Keratinocyte (primary cell): Measurements from ENCODE around the gene RGS9. TPM values are rescaled to one million over a fixed set of nuclear protein-coding genes. Genes with fewer than 3 reads are reported as not detected.

Source experiments
- DNase-seq: peaks from one replicate; pipeline ENCODE4 v3.0.0-alpha.2; 2011; ENCODE audit warnings: low read depth, missing footprints, low spot score
- FAIRE-seq: peaks from 2 replicates; lab custom pipeline; 2011; peaks lifted over from hg19 to GRCh38; lab: Jason Lieb, UNC
- H2AFZ ChIP-seq: 2 replicates; pipeline ENCODE4 v1.6.0; 2012; ENCODE audit warnings: low read length, control low read depth, inconsistent platforms; ENCODE audit not compliant: control insufficient read depth
- H3K27ac ChIP-seq: 2 replicates; pipeline ENCODE4 v1.5.1; 2011; ENCODE audit warnings: low read length; ENCODE audit not compliant: control insufficient read depth, insufficient read depth
- H3K27me3 ChIP-seq: 3 replicates; pipeline ENCODE4 v1.6.0; 2011; ENCODE audit warnings: low read length; ENCODE audit not compliant: control insufficient read depth, insufficient read depth; ENCODE audit errors: extremely low read depth
- H3K36me3 ChIP-seq, 2 experiments: 2 replicates in 1 of 2; 3 replicates in 1 of 2; pipeline ENCODE4 v1.5.1; 2011; ENCODE audit warnings: low read length in 2 of 2, mild to moderate bottlenecking in 1 of 2; ENCODE audit not compliant: control insufficient read depth in 2 of 2, insufficient read depth in 2 of 2; ENCODE audit errors: extremely low read depth in 1 of 2
- H3K4me1 ChIP-seq: 3 replicates; pipeline ENCODE4 v1.5.1; 2011; ENCODE audit warnings: low read length; ENCODE audit not compliant: control insufficient read depth, insufficient read depth; ENCODE audit errors: extremely low read depth
- H3K4me2 ChIP-seq: 3 replicates; pipeline ENCODE4 v1.6.0; 2011; ENCODE audit warnings: low read depth, low read length; ENCODE audit not compliant: control insufficient read depth, insufficient read depth; ENCODE audit errors: extremely low read depth
- H3K4me3 ChIP-seq, 3 experiments: fragments of 200-600 bp in 1 of 3; sonication (generic) in 1 of 3; 2 replicates in 2 of 3; 3 replicates in 1 of 3; pipeline ENCODE4 v1.5.1; 2011 to 2016; ENCODE audit warnings: low read length in 3 of 3, mild to moderate bottlenecking in 3 of 3, control low read depth in 2 of 3, inconsistent platforms in 1 of 3, low read depth in 1 of 3, mixed read lengths in 1 of 3, mixed run types in 1 of 3, moderate library complexity in 1 of 3; ENCODE audit not compliant: control insufficient read depth in 2 of 3, insufficient read depth in 2 of 3; ENCODE audit errors: extremely low read depth in 1 of 3
- H3K79me2 ChIP-seq: 2 replicates; pipeline ENCODE4 v1.6.0; 2012; ENCODE audit warnings: low read length; ENCODE audit not compliant: control insufficient read depth, insufficient read depth
- H3K9ac ChIP-seq: 3 replicates; pipeline ENCODE4 v1.6.0; 2011; ENCODE audit warnings: low read length; ENCODE audit not compliant: control insufficient read depth, insufficient read depth; ENCODE audit errors: extremely low read depth
- H3K9me1 ChIP-seq: 3 replicates; pipeline ENCODE4 v1.6.0; 2011; ENCODE audit warnings: low read length; ENCODE audit not compliant: control insufficient read depth, insufficient read depth; ENCODE audit errors: extremely low read depth
- H3K9me3 ChIP-seq: 2 replicates; pipeline ENCODE4 v1.5.1; 2012; ENCODE audit warnings: low read depth, low read length; ENCODE audit not compliant: control insufficient read depth
- H4K20me1 ChIP-seq: 3 replicates; pipeline ENCODE4 v1.6.0; 2011; ENCODE audit warnings: low read length; ENCODE audit not compliant: control insufficient read depth, insufficient read depth; ENCODE audit errors: extremely low read depth
- EZH2 ChIP-seq: IDR thresholded peaks from one replicate; pipeline ENCODE4 v1.6.1; 2012; ENCODE audit warnings: inconsistent platforms, mild to moderate bottlenecking, low read length, moderate library complexity
- dilution Hi-C: fragments of 300-500 bp; cut with MboI; formaldehyde crosslinking; loops from one replicate; pipeline ENCODE4 v1.7.0; 2020; ENCODE audit warnings: low sequenced_read_pairs; ENCODE audit not compliant: extremely low pct_ligation_motif_present
- polyA plus RNA-seq, 5 experiments: library from polyadenylated mRNA; depleted of rRNA in 3 of 5; stranded (reverse) in 3 of 5; stranded (forward) in 1 of 5; unstranded in 1 of 5; fragments of >200 nt; gene quantifications; 1 replicate in 1 of 5; 2 replicates in 3 of 5; 3 replicates in 1 of 5; pipeline versions ENCODE4 v1.2.1 to v1.2.3, GENCODE V29; 2011 to 2012; ENCODE audit warnings: missing spikeins in 2 of 5, low read depth in 1 of 5, low replicate concordance in 1 of 5
- TF ChIP-seq, protein P1 (sequence below), 3 experiments: IDR thresholded peaks in 1 of 3; conservative IDR thresholded peaks in 1 of 3; optimal IDR thresholded peaks in 1 of 3; 2 replicates in 2 of 3; 3 replicates in 1 of 3; pipeline versions ENCODE3 to v1.5.1; 2011; ENCODE audit warnings: low read length in 3 of 3, mild to moderate bottlenecking in 3 of 3, moderate library complexity in 2 of 3, control low read depth in 1 of 3, inconsistent platforms in 1 of 3; ENCODE audit not compliant: insufficient read depth in 2 of 3; ENCODE audit errors: extremely low read depth in 1 of 3

The RGS9 gene
- polyA plus RNA-seq, 1 donor (not counting 4 experiments of a cell fraction or from before 2014, with no cell fraction given) = 4.8 TPM

DNA sequence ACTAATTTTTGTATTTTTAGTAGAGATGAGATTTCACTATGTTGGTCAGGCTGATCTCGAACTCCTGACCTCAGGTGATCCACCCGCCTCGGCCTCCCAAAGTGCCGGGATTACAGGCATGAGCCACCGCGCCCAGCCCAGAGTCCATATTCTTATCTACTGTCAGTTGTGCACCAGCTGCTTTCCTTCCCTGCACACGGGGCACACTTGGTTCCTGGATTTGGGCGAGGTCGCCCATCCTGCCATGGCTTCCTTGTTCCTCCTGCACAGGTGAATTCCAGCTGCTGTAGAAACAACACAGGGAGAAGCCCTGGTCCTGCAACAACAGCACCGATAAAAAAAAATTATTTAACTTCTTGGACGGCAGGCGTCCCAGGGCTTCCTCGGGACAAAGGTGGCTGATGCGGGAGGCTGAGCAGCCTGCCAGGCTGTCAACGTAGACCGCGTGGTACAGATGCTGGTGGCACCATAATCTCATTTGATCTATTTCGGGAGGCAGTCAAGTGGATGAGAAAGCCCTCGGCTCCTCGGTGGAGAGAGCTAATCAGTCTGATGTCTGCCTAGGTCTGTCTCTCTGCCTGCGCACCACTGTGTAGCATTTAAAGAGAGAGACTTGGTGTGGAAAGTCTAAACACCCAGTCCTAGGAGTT is 19.1 kb downstream of the RGS9 start:
- dilution Hi-C loops = no loop called here
- no peak for DNase-seq
- Histone ChIP-seq H3K4me2 (no peak overlapping the region), H3K9me1 (no peaks in the 10 kb centered on the region), H4K20me1 (no peaks in the 10 kb centered on the region), H3K36me3 (no peaks in the 10 kb centered on the region), H3K9me3 (no peaks in the 10 kb centered on the region), H3K79me2 (no peaks in the 10 kb centered on the region), H3K4me1 (no peaks in the 10 kb centered on the region), H3K9ac (no peak overlapping the region), H3K27ac (no peak overlapping the region), H2AFZ (no peak overlapping the region), H3K27me3 (peaks cover 2% of the 10 kb centered on the region), H3K4me3 (no peak overlapping the region)
- no peak for TF ChIP-seq EZH2
- TF ChIP-seq, protein P1, sequence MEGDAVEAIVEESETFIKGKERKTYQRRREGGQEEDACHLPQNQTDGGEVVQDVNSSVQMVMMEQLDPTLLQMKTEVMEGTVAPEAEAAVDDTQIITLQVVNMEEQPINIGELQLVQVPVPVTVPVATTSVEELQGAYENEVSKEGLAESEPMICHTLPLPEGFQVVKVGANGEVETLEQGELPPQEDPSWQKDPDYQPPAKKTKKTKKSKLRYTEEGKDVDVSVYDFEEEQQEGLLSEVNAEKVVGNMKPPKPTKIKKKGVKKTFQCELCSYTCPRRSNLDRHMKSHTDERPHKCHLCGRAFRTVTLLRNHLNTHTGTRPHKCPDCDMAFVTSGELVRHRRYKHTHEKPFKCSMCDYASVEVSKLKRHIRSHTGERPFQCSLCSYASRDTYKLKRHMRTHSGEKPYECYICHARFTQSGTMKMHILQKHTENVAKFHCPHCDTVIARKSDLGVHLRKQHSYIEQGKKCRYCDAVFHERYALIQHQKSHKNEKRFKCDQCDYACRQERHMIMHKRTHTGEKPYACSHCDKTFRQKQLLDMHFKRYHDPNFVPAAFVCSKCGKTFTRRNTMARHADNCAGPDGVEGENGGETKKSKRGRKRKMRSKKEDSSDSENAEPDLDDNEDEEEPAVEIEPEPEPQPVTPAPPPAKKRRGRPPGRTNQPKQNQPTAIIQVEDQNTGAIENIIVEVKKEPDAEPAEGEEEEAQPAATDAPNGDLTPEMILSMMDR (optimal IDR thresholded peaks at IDR 0.05 in 1 of 3, IDR thresholded peaks at IDR 0.05 in 1 of 3, conservative IDR thresholded peaks at IDR 0.05 in 1 of 3; ENCODE audit: extremely low read depth in 1 of 3, insufficient read depth in 2 of 3, low read length in 3 of 3) = no peak
- no peak for FAIRE-seq

DNA sequence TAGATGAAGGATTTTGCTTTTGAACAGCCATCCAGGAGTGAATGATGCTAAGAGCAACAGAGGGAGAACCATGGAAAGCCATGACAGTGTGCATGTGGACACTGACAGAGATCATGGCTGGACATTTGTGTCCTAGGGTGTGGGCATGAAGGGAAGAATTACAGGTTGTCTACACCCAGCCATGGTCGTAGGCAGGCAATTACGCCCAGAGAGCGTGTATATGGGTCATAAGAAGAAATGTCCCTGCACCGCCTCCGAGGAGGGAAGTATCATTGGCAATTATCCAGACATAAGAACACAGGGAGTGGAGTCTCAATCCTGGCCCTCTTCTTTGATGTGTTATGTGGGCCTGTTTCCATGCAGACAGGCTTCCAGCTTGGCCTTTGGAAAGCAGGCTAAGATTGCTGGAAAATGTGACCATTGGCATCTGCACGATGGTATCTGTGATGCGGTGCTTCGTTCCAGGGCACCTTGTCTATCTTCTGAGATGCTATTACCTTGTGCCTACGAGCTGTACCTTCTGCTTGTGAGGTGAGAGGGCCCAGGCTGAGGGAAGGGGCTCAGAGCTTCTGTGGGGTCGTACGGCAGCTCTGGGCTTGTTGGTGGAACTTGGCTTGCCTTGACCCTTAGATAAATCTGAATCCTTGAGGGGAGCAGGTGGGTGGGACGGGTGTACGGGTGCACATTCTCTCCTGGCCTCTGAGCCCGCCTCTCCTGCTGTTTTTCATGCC is 19.8 kb downstream of the RGS9 start:
- Histone ChIP-seq H2AFZ (no peak overlapping the region), H3K4me1 (no peaks in the 10 kb centered on the region), H3K9me3 (no peaks in the 10 kb centered on the region), H3K4me3 (no peak overlapping the region), H3K27me3 (peaks cover 2% of the 10 kb centered on the region), H3K36me3 (no peaks in the 10 kb centered on the region), H3K27ac (no peak overlapping the region), H3K4me2 (no peak overlapping the region), H3K9ac (no peak overlapping the region), H3K9me1 (no peaks in the 10 kb centered on the region), H3K79me2 (no peaks in the 10 kb centered on the region), H4K20me1 (no peaks in the 10 kb centered on the region)
- DNase-seq = no peak
- TF ChIP-seq, protein P1 (optimal IDR thresholded peaks at IDR 0.05 in 1 of 3, IDR thresholded peaks at IDR 0.05 in 1 of 3, conservative IDR thresholded peaks at IDR 0.05 in 1 of 3; ENCODE audit: extremely low read depth in 1 of 3, insufficient read depth in 2 of 3, low read length in 3 of 3) = no peak
- TF ChIP-seq EZH2 = no peak
- FAIRE-seq = no peak
- dilution Hi-C loops = no loop called here
